GM19035 (cell line): Measurements from ENCODE around the gene MUCL3.
"Not testable (repeated sequence)": the region's sequence is repeated elsewhere in the genome, so short reads cannot be mapped to it uniquely, and the experiment has no call there.

Experiments
- ATAC-seq: cut with Tn5 transposase; IDR thresholded peaks from one replicate; pipeline ENCODE4 v1.9.1; 2021; ENCODE audit not compliant: unreplicated experiment

The MUCL3 gene, protein sequence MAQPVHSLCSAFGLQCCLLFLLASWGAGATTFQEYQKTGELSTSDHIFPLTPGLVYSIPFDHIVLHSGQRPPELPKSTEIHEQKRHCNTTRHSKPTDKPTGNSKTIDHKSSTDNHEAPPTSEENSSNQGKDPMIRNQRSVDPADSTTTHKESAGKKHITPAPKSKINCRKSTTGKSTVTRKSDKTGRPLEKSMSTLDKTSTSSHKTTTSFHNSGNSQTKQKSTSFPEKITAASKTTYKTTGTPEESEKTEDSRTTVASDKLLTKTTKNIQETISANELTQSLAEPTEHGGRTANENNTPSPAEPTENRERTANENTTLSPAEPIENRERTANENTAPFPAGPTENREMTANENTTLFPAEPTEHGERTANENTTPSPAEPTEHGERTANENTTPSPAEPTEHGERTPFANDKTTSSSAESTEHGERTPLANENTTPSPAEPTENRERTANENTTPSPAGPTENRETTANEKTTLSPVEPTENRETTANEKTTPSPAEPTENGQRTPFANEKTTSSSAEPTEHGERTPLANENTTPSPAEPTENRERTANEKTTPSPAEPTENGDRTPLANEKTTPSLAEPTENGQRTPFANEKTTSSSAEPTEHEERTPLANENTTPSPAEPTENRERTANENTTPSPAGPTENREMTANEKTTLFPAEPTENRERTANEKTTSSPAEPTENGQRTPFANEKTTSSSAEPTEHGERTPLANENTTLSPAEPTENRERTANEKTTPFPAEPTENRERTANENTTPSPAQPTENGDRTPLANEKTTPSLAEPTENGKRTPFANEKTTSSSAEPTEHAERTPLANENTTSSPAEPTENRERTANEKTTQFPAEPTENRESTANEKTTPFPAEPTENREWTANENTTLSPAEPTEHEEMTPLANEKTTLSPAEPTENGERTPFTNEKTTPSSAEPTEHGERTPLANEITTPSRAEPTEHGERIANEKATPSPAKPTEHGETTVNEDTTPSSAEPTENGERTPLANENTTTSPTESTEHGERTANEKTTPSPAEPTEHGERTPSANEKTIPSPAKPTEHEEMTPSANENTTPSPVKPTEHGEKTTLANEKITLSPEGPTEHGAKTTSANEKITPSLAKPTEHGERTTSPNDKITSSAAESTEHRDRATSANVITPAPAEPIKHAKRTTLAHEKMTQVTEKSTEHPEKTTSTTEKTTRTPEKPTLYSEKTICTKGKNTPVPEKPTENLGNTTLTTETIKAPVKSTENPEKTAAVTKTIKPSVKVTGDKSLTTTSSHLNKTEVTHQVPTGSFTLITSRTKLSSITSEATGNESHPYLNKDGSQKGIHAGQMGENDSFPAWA (N-terminal part only)

DNA sequence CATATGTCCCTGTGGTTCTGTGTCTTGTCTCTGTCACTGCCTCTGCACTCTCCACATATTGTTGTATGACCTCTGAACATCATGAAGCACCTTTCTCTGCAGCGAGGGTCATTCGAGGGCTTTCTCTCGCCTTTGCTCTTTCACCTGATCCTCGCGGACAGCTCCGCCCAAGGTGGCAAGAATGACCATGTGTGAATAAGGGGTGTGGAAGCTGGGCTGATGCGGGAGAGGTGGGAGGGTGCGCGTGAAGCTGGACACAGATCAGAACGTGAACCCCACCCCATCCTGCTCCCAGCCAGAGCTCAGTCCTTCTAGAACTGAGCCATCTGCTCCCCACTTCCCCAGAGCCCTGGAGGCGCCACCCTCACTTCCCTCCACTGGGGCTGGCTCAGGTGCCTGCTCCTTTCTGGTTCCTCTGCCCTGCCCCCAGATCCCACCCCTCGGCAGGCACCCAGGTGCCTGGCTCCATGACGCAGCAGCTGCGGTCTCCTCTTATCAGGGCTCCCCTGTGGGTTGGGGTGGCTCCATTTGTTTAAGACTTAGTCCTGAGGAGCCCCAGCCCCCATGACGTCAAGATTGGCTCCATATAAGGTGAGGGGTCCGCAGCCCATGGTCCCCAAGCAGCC is at the start of gene MUCL3:
MUCL3 (plus strand) TSS at position 613 of the 626 bp plus-strand sequence. CDS start 27 bp downstream, outside the sequence.
- no peak for ATAC-seq

DNA sequence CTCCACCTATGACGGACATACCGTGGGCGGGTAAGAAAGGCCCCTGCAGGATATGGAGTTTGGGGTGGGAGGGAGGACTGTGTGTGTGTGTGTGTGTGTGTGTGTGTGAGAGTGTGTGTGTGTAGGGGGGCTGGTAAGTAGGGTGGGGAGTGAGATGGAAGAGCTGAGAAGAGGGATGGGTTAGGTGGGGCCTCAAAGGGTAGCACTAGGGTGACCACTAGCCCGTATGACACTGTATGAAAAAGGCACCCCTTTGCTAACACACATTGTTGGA is 49.4 kb upstream of the MUCL3 start:
- no peak for ATAC-seq

DNA sequence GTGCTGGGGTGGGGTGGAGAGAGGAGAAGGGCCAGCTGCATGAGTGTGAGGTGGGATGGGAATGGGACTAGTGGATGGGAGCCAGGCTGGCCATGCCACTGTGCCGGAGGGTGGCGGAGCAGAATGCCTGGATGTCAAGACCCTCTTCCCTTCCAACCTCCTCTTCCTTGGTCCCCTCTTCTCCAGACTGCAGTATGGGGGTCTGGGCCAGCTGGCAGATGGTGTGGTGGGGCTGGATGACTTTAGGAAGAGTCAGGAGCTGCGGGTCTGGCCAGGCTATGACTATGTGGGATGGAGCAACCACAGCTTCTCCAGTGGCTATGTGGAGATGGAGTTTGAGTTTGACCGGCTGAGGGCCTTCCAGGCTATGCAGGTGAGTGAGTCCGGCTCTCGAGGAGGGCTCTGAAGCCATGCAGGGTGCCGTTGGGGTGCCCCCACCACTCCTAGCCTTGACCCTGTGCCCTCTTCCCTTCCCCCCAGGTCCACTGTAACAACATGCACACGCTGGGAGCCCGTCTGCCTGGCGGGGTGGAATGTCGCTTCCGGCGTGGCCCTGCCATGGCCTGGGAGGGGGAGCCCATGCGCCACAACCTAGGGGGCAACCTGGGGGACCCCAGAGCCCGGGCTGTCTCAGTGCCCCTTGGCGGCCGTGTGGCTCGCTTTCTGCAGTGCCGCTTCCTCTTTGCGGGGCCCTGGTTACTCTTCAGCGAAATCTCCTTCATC is 48.8 kb upstream of the MUCL3 start:
- ATAC-seq, result no peak

DNA sequence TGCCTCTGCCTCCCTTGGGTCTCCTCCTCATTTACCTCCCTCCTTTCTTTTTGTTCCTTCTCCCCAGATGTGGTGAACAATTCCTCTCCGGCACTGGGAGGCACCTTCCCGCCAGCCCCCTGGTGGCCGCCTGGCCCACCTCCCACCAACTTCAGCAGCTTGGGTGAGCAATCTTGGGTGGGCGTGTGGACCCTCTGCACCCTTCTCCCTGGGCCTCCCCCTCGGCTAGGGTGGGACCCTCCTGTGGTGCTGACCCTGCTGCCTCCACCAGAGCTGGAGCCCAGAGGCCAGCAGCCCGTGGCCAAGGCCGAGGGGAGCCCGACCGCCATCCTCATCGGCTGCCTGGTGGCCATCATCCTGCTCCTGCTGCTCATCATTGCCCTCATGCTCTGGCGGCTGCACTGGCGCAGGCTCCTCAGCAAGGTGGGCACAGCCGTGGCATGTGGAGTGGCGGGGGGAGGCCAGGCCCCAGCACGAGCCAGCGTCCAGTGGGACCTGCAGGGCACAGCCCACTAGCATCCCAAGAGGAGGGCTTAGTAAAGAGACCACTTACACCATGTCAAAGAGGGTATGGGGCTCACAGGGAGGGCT is 47.7 kb upstream of the MUCL3 start:
- ATAC-seq, result no peak

DNA sequence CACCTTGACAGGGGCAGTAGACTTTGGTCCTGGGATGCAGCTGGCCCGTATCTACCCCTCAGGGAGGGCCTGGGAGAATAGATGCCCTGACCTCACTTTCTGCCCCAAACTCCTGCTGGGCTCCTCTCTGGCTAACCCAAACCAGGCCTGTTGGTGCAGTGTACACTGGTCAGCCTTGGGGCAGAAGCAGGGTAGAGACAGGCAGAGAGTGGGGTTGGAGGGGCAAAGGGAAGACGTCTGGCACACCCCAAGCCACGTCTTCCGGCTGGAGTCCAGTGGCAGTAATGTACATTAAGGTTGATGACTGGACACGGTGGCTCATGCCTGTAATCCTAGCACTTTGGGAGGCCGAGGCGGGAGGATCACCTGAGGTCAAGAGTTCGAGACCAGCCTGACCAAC is 47.1 kb upstream of the MUCL3 start:
- ATAC-seq, result no peak

DNA sequence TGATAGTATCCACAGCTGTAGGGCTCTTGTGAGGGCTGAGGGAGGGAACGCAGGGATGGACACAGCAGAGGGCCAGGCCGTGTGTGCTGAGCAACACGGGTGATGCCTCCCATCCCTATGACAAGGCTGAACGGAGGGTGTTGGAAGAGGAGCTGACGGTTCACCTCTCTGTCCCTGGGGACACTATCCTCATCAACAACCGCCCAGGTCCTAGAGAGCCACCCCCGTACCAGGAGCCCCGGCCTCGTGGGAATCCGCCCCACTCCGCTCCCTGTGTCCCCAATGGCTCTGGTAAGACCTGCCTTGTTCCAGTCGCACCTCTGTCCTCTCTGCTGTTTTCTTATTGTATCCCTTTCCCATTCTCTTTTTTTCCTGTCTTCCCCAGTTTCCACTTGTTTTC is 46.4 kb upstream of the MUCL3 start:
- no peak for ATAC-seq

DNA sequence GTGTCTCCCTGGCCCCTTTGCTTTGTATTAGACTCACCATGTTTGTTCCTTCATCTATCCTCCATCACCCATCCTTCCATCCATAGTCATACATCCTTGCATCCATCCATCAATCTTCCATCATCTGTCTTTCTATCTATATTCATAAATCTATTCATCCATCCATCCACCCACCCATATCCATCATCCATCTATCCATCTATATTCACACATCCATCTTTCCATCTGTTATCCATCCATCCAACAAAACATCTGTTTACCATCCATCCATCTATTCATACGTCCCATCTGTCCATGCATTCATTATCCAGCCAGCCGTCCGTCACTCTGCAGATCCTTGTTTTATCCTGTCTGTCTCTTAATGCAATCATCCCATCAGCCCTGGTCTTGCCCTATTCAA is 45.8 kb upstream of the MUCL3 start:
- ATAC-seq, result no peak

DNA sequence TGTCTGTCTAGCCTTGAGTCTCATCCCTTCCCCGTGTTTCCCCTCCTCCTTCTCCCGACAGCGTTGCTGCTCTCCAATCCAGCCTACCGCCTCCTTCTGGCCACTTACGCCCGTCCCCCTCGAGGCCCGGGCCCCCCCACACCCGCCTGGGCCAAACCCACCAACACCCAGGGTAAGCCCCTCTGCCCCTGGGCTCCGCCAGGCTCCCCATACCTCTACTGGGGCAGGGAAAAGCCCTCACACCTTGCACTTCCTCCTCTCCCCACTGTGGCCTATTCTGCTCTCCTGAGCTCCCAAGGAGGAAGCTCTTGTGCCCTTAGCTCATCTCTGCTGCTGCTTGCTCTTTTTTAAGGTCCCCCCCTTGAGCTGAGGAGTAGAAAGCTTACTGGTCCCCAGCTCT is 45.4 kb upstream of the MUCL3 start:
- no peak for ATAC-seq

DNA sequence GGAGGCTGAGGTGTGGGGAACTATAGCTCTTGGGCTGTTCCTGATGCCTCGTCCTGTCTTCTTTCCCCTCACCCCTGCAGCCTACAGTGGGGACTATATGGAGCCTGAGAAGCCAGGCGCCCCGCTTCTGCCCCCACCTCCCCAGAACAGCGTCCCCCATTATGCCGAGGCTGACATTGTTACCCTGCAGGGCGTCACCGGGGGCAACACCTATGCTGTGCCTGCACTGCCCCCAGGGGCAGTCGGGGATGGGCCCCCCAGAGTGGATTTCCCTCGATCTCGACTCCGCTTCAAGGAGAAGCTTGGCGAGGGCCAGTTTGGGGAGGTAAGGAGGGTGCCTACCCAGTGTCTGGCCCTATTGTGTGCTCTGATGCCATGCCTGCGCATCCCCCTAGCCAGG is 44.2 kb upstream of the MUCL3 start:
- no peak for ATAC-seq

DNA sequence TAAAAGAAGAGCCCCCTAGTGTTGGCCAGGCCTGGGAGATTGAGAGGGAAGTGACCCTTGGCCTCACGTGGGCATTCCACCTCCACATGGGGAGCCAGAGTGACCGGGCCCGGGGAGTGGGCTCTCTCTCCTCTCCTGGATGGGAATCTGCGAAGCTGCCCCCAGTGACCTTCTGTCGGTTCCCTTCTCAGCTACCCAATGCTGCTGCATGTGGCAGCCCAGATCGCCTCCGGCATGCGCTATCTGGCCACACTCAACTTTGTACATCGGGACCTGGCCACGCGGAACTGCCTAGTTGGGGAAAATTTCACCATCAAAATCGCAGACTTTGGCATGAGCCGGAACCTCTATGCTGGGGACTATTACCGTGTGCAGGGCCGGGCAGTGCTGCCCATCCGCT is 42.9 kb upstream of the MUCL3 start:
- no peak for ATAC-seq

DNA sequence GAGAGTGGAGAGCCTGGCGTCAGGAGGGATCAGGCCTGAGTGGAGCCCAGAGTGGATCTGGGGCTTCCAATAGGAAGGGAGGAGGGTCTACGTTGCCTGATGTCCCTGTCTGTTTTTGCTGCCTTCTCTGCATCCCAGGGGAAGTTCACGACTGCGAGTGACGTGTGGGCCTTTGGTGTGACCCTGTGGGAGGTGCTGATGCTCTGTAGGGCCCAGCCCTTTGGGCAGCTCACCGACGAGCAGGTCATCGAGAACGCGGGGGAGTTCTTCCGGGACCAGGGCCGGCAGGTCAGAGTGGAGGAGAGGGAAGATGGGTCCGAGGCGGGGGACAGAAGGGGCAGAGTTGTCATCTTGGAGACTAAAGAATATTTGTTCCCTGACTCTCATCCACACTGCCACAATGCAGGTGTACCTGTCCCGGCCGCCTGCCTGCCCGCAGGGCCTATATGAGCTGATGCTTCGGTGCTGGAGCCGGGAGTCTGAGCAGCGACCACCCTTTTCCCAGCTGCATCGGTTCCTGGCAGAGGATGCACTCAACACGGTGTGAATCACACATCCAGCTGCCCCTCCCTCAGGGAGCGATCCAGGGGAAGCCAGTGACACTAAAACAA is 41.9 kb upstream of the MUCL3 start:
- ATAC-seq, result no peak

DNA sequence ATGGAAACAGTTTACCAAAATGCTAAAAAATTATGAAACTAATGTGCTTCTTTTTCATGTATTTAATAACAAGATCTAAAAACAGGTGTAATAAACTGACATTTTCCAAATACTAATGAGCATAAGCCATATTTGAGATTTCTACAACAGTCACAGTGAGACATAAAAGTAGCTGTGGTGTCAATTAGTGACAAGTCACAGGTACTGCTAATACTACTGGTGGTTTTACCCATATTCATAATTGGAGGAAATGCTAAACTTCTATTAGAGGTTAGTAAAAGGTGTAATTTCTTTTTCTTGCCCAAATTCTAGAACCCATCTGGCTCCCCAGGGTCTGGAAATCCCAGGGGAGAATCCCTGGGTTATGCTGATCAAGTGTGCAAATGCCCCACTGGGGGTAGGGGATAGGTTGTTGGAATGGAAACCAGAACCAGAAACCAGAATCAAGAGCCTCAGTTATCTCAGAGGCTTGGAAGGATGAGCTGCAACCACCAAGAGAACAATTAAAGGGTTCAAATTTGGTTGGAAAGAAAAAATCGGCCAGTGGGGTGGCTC is 39.8 kb upstream of the MUCL3 start:
- ATAC-seq, result no peak

DNA sequence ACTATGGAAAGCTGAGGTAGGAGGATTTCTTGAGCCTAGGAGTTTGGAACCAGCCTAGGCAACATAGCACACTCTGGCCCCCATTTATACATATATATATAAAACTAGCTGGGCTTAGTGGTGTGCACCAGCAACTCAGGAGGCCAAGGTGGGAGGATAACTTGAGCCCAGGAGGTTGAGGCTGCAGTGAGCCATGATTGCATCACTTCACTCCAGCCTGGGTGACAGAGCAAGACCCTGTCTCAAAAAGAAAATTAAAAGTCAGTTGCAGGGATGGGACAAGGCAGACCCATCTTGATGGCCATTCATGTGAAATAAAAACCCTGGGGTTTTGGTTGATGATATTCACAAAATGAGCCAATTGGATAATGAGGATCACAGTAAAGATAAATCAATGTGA is 39.3 kb upstream of the MUCL3 start:
- ATAC-seq, result no peak

DNA sequence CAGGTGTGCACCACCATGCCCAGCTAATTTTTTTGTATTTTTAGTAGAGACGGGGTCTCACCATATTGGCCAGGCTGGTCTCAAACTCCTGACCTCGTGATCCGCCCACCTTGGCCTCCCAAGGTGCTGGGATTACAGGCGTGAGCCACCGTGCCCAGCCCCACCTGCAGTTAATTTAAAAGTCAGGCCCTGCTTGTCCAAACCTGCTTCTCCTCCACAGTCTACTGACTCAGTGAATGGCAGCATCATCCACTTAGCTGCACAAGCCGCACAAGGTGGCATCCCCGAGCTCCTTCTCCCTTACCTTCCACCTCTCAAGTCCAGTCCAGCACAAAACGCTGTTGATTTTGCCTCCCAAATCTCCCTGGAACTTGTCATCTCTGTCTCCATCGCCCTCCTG is 38.6 kb upstream of the MUCL3 start:
- not testable (repeated sequence) for ATAC-seq

DNA sequence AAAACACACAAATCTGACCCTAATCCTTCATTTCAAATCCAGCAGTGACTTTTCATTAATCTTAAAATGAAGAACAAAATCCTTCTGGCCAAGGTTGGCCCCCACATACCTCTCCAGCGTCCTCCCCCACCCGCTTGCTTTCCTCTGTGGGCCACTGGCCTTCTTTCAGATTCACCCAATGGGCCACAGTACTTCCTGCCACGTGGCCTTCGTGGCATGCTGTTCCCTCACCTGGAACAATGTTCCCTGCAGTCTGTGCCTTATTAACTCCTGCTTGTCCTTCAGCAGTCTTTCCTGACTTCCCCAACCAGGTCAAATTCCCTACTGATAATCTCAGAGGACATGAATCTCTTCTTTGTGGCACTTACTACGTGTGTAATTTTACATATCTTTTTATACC is 38.1 kb upstream of the MUCL3 start:
- no peak for ATAC-seq

DNA sequence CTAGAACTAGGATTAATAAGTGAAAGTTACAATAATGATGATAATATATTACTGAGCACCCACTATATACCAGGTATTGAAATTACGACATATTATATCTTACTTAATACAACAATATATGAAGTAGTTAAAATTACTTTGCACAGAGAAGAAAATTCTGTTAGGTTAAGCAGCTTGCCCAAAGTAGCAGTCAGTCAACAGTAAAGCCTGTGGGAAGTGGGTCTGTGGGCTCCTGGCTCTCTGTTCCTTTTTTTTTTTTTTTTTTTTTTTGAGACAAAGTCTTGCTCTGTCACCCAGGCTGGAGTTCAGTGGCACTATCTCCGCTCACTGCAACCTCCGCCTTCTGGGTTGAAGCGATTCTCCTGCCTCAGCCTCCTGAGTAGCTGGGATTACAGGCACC is 37.5 kb upstream of the MUCL3 start:
- no peak for ATAC-seq

DNA sequence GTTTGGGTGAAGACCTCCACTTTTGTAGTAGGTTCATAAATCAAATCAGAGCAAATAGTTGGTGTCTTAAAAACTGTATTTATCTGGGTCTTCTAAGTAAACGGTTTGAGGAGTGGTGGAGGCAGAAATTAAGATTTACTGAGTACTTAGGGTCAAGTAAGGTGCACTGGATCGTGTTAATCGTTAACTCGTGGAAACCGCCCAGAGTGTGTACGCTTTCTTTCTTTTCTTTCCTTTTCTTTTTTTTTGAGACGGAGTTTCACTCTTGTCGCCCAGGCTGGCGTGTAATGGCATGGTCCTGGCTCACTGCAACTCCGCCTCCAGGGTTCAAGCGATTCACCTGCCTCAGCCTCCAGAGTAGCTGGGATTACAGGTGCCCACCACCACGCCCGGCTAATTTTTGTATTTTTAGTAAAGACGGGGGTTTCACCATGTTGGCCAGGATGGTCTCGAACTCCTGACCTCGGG is 33.4 kb upstream of the MUCL3 start:
- not testable (repeated sequence) for ATAC-seq

DNA sequence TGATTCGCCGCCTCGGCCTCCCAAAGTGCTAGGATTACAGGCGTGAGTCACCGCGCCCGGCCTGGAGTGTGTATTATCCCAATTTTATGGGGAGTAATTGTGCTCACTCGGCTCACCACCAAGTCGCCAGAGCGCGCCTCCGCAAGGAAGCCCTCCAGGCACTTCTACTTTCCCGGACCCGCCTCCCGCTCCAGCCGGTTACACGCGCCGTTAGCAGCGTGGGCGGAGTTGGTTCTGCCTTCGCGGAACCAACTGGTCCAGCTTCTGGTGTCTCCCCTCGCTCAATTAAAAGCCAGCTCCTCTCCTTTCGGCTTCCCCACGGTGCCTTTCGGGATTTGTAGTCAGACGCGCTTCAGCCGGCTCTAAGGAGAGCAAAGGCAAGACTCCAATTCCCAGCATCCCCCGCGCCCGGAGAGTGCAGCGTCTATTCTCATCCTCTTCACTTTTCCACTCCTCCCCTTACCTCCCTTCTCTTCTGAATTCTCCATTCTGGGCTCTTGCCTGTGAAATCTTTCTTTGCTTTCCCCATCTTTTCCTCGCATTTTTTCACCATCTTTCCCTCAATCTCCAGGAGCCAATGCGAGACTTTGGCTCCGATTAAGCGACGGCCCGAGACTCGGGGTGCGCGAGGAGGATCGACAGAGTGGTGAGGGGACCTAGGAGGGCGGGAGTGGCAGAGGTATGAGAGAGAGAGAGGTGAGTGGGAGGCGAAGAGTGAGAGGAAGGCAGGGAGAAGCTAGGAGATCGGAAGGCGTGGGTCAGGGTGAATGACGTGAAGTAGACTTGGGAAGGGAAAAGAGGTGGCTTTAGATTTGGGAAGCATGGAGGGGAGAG is 32.8 kb upstream of the MUCL3 start, which contains the start of gene GTF2H4:
GTF2H4 (plus strand) TSS at position 450 of the 834 bp plus-strand sequence.
- peak; percentile 96 for ATAC-seq
